ENCODE measurements around the gene C9.

The C9 gene

GRCh38 chr5:39364367-39364766 lies at the start of gene C9:
C9 (minus strand) TSS chr5:39364495; CDS start chr5:39364464, 31 bp downstream.
- DNase-seq (ENCODE audit: extremely low spot score): no peak
- TF ChIP-seq CTCF (IDR thresholded peaks at IDR 0.05; ENCODE audit: control extremely low read depth, extremely low read depth, low read depth, missing control alignments): no peak
- CTCF ChIA-PET: interaction anchor here (0.9 kb wide), 1 partner anchor 12 kb away, joined by 3 read pairs; no protein-coding TSS in a partner anchor
- POLR2A ChIA-PET: no interaction called here

GRCh38 chr5:39413771-39414170 lies 49.5 kb upstream of the C9 start:
- CTCF ChIA-PET: interaction anchor here (0.8 to 2.4 kb wide), 3 partner anchors 10 to 37 kb away, joined by 3 to 9 read pairs (median 4); no protein-coding TSS in a partner anchor
- no peak for TF ChIP-seq CTCF (IDR thresholded peaks at IDR 0.05; ENCODE audit: control extremely low read depth, extremely low read depth, low read depth, missing control alignments)
- POLR2A ChIA-PET: no interaction called here
- no peak for DNase-seq (ENCODE audit: extremely low spot score)

- no peak for DNase-seq (ENCODE audit: extremely low spot score)
- no peak for TF ChIP-seq CTCF (IDR thresholded peaks at IDR 0.05; ENCODE audit: control extremely low read depth, extremely low read depth, low read depth, missing control alignments)
- POLR2A ChIA-PET: no interaction called here
- CTCF ChIA-PET: interaction anchor here (0.8 to 2.4 kb wide), 3 partner anchors 8 to 36 kb away, joined by 3 to 9 read pairs (median 5); no protein-coding TSS in a partner anchor
These were observed 48.6 kb upstream of the C9 start for GRCh38 chr5:39412721-39413394.

GRCh38 chr5:39411985-39412384 lies 47.7 kb upstream of the C9 start:
- TF ChIP-seq CTCF (IDR thresholded peaks at IDR 0.05; ENCODE audit: control extremely low read depth, extremely low read depth, low read depth, missing control alignments): no peak
- CTCF ChIA-PET: interaction anchor here (1.9 to 2.4 kb wide), 2 partner anchors 9 to 36 kb away, joined by 5 to 9 read pairs; no protein-coding TSS in a partner anchor
- POLR2A ChIA-PET: no interaction called here
- DNase-seq (ENCODE audit: extremely low spot score): no peak

GRCh38 chr5:39411061-39411460 lies 46.8 kb upstream of the C9 start:
- POLR2A ChIA-PET: no interaction called here
- TF ChIP-seq CTCF (IDR thresholded peaks at IDR 0.05; ENCODE audit: control extremely low read depth, extremely low read depth, low read depth, missing control alignments): no peak
- CTCF ChIA-PET: interaction anchor here (1.9 kb wide), 1 partner anchor 10 kb away, joined by 5 read pairs; no protein-coding TSS in a partner anchor
- no peak for DNase-seq (ENCODE audit: extremely low spot score)

- CTCF ChIA-PET: no interaction called here
- DNase-seq (ENCODE audit: extremely low spot score): no peak
- TF ChIP-seq CTCF (IDR thresholded peaks at IDR 0.05; ENCODE audit: control extremely low read depth, extremely low read depth, low read depth, missing control alignments): no peak
- POLR2A ChIA-PET: no interaction called here
These were observed 44.7 kb upstream of the C9 start for GRCh38 chr5:39409033-39409432.
